ENCODE measurements around the gene NDUFV3.
A peak's percentile ranks its signal among the peaks of the same experiment; 100 is the strongest.
"Not testable (repeated sequence)": the region's sequence is repeated elsewhere in the genome, so short reads cannot be mapped to it uniquely, and the experiment has no call there.

Gene NDUFV3

DNA sequence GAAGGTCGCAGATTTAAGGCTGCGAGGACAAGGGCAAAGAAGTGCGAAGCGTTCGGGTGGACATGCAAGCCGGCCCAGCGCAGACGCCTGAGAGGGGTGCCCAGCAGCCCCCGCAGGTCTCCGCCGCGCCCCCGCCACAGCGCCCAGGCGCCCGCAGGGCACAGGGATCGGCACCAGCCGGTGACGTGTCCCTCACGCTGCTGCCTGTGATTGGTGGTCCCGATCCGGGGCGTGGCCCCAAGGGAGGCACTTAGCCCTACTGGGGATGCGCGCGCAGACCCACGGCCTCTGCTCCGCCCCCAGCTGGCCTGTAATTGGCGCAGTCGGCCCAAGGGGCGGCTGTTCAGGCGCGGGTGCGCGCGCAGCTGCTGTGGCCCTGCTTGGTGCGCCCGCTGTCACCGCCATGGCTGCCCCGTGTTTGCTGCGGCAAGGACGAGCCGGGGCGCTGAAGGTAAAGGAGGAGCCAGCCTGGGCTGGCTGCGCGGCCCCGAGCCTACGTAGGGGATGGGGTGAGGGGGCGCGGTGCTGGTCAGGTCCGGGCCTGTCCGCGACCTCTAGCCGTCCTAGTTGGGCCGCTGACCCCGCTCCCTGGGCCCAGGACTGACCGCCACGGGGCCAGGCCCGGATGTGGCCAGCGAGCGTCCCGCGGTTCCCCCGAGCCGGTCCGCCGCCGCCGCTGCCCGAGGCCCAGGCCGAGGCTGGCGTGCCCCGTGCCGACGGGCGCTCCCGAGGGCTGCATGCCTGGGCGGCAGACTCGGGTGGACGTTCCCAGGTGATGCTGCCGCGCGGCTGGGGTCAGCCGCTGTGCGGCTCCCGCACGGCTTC lies at the start of gene NDUFV3:
Gene NDUFV3, plus strand, starts transcription at position 379 of the 825 bp plus-strand sequence. Its CDS starts 25 bp downstream, at position 404.
- peak; percentile 100 for DNase-seq

DNA sequence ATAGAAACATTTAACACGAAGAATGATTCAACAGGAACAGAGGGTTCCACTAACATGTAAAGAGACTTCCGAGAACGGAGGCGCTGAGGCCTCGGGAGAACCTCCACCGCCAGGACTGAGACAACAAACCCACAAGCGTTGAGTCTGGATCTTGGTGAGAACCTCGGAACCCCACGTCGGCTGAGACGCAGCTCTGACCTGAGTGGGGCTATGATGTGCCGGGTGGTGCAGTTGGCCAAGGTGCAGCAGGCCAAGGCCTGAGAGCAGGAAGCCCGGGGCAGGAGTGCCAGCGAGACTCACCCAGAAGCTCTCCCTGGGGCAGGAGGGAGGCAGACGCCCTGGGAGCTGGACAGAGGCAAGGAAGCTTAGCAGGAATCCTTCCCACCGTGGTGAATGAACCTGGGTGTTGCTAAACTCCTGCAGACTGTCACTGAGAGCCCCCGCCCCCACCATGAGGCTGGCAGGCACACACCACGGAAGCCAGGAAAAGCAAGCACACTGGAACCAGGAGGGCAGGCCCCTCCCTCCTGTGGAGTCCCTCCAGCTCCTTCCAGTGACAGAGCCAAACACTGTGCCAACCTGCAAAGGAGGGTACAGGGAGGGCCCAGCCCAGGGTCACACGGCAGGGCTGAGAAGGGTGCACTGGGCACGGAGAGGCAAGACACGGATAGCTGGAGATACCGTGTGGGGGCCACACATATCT lies 48.5 kb upstream of the NDUFV3 start:
- no peak for DNase-seq

DNA sequence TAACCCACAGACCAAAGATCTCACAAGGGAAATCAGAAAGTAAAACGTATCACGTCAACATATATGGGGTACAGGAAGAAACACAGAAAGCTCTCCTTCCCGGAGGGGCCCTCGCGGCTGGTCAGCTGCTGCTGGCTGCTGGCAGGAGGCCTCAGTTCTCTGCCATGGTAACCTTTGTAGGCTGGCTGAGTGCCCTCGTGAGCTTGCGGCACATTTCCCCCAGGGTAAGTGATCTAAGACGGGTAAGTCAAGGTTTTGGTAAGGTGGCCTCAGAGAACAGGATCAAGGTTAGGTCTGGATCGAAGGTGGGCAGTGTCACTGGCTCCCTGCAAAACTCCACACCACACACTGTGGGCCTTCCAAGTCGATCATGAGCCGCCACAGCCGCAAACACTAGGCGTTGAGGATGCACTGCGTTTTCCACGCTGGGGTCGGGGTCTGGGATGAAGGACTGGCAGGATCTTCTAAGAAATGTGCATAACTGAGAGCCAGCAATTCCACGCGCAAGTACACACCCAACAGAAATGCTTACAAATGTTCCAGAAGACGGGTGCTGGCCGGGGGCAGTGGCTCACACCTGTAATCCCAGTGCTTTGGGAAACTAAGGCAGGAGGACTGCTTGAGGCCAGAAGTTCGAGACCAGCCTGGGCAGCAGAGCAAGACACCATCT lies 47.7 kb upstream of the NDUFV3 start:
- DNase-seq: no peak

DNA sequence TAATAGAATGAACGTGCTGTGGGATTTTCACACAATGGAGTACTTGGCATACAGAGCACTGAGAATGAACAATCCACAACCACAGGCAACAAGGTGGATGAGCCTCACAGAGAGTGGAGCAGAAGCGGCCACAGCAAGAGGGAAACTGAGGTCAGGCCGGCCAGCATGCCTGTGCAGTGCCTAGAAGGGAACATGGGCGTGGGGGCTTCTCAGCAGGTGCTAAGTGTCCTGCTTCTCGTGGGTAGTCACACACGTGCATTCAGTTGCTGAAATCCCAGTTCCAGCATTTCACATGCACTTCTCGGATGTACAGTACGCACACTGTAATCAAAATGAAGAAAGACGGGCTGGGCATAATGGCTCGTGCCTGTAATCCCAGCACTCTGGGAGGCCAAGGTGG lies 46.9 kb upstream of the NDUFV3 start:
- no peak for DNase-seq

DNA sequence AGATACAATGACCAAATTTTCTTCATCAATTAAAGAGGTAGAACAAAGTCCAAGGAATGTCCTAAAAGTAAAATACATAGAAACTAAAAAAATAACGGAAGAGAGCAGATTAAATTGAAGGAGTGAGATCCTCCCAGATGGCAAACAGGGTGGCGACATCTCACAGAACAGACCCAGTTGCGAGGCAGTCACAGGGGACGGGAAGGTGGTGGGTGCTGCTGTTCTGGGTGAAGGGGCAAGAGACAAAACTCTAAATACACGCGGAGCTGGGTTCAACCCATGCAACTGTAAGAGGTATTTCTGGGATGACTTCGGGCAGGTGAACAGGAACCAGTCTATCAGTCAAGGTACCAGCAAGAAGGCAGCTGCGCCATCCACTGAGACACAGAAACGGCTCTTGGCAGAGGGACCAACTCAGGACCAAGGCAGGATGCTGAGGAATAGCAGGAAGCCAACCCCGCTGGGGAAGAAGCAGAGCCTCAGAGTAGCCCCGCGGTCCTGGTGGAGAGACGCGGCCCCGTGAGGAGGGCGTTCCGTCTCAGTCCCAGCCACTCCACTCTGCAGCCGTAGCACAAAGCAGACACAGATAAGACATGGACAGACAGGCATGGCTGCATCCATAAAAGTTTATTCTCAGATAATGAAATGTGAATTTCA lies 45.9 kb upstream of the NDUFV3 start:
- no peak for DNase-seq

DNA sequence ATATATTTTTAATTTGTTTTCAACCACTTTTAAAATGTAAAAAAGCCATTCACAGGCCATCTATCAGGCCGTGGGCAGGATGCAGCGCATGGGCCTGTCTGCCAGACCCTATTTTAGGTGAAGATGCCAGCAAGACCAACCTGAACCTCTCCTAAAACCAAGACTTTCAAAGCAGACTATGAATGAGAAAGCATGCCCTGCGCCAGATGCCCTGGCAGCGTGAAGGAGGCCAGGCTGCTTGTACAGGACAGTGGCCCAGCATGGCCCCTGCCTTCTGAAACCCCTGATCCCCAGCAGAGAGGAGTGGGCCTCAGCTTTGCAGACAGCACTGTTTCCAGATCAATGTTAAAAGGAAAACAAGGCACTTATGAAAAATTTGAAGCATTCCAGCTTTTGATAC lies 45.4 kb upstream of the NDUFV3 start:
- no peak for DNase-seq

DNA sequence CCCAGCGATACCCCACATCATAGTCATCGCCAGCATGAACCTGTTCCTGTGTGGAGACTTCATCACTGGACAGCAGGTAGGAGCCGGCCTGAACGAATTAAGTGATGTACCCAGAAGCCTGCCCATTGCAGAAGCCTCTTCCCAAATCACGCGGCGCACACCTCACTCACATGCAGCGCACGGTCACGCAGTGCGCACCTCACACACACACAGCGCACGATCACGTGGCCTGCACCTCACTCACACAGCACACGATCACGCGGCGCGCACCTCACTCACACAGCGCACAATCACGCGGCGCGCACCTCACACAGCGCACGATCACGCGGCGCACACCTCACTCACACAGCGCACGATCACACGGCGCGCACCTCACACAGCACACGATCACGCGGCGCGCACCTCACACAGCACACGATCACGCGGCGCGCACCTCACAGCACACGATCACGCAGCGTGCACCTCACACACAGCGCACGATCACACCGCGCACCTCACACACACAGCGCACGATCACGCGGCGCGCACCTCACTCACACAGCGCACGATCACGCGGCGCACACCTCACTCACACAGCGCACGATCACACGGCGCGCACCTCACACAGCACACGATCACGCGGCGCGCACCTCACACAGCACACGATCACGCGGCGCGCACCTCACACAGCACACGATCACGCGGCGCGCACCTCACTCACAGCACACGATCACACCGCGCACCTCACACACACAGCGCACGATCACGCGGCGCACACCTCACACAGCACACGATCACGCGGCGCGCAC lies 44.8 kb upstream of the NDUFV3 start:
- not testable (repeated sequence) for DNase-seq

DNA sequence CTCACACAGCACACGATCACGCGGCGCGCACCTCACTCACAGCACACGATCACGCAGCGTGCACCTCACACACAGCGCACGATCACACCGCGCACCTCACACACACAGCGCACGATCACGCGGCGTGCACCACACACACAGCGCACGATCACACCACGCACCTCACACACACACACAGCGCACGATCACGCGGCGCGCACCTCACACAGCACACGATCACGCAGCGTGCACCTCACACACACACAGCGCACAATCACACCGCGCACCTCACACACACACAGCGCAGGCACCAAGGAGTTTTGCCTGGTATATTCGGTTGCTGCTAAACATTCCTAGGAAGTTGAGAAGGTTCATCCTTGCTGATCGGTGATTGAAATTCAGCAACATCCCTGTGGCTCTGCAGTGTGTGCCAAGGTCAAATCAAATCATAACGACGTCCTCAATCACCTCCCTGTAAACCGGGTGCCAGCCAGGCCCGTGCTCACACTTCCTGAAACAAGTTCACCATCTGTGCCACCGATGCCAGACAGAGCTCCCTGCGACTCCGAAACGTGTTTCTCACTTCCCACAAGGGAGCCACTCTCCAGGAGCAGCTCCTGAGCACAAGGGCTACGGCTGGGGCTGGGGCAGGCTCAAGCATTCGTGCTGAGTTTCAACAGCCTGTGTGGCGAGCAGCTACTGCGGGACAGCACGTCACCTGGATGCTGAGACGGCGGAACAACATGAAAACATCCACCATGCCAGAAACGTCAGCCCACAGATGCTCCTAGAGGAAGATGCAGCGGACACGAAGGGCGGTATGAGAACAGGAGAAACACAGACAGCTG lies 44.0 kb upstream of the NDUFV3 start:
- DNase-seq: no peak

DNA sequence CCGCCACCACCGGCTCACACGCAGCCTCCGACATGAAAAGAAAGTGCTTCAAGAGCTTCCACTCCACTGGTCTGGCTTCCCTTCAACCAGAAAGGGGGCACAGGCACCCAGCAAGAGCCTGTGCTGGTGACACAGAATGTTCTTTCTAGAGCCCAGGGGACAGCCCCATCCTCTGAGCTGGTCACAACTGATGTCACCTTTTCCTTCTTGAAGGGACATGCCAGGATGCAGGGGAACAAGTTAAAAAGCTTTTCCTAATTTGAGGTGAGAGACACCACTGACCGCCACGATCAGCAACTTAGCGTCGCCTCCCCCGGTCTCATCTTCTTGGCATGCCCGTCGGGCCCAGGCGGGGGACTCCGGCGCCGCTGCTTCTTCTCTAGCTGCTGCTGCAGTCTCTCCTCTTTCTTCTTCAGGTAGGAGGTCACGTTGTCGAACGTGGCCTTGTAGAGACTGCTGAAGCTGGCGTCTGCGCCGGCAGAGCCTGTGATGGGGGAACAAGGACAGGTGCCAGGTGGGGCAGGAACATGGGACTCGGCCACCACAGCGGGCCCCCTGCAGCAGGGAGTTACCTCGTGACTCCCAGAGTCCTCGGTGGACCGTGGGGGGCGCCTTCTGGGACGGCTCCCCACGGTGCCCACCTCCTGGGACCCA lies 43.2 kb upstream of the NDUFV3 start:
- no peak for DNase-seq

DNA sequence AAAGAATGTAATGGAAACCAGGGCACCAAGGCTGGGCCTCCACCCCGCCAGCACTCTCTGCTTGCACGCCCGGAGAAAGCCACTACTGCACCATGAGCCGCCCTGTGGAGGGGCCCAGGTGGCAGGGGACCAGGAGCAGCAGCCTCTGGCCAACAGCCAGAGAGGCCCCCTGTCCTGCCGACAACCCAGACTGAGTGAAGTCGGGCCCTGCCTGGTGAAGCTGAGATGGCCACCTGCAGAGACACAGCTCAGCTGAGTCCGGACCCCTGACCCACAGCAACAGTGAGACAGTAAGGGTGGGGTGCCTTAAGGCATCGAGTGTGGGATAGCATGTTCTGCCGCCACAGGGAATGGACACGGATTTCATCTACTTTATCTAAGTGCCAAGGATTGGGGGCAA lies 42.6 kb upstream of the NDUFV3 start:
- DNase-seq: no peak

DNA sequence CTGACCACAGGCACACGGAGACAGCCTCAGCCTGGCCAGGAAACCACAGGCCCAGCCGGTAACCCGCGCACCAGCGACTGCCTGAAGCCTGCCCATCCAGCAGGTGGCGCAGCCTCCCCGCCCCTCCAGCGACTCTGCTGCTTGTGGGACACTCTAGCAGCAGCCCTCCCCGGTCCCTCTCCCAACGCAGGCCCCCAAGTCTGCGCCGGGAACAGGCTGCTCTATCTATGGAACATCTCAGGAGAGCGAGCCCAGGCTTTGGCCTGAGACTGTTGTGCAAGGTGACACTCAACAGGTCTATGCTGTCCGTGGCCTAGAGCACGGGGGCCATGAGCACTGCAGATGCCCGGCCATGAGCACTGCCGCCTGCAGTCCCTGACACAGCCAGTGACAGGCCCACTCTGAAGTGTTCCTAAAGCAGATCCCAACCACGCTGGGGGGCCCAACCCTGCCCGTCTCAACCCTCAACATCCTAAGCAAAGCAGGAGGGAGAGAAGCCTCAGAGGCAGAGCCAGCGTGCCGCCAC lies 42.2 kb upstream of the NDUFV3 start:
- no peak for DNase-seq

DNA sequence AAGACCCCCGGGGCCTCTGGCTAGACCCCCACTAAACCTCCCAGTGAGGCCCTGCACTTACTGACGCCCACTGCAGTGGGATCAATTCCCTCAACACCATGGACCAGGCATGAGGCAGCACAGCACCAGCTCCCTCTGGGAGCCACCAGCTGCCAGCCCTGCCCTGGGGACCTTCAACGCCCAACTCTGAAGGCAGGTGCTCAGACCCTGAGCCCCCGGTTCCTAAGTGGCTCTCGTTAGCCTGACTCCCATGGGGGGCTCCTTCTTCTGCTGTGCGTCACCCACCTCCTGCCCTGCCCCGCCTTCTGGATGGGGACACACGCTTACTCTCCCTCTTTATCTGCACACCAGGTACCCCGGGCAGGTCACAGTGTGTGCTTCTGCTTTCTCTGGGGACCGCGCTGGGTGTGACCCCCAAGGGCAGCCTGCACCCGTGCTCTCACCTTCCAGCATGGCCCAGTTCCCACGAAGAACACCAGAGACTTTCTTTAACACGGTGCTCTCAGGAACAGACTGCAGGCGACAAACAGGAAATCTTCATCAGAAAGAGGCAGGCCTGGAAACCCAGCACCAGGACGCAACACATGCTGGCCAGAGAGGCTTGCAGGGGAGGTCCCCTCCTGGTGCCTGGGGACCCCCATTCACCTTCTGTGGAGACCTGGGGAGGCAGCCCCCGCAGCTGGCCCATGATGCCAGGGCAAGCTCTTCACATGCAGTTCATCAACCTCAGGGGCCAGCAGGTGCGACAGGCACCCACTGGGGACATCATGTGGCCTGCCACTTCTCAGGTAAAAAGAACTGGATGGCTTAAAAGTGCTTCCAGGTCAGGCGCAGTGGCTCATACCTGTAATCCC lies 41.1 kb upstream of the NDUFV3 start:
- no peak for DNase-seq

DNA sequence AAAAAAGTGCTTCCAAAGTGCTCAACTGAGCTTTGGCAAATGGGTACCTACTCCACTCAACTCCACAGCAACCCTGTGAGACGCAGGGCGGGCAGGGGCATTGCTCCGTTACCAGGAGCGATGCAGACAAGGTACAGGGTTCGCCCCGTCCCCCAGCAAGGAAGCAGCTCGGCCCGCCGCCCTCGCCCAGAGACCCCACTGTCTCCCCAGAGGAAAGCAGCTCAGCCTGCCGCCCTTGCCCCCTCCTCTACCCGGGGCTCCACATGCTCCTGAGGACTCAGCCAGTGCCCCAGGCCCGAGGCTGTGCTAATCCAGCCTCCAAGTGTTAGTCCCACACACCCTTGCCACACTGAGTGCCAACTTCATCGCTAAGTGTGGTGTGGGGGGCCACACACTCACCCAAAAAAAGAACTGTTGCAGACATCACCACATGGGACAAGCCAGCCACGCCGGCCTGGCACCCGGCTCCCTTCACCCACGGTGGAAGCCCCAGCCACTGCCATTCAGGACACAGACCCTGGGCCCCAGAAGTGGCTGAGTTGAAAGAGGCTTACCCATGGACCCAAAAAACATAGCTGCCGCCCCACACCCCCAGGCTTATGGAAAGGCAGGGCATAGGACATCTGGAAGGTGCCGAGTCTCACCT lies 40.1 kb upstream of the NDUFV3 start:
- no peak for DNase-seq

DNA sequence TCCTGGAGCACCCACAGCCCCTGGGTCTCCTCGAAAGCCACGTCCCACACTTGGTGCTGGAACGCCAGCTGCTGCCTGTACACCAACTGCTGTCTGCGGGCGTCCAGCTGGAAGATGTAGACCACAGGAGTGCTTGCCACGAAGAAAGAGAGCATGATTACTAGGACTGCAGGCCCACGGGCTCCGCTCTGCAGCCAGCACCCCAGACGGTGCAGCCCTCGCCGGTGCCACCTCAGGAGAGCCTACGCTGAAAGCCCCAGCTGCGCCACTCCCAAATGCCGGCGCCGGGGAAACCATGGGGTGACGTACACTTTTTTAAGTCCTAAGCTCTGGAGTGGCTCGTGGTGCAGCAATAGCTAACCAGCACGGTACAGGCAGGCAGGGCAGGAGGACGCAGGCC lies 39.5 kb upstream of the NDUFV3 start:
- no peak for DNase-seq

DNA sequence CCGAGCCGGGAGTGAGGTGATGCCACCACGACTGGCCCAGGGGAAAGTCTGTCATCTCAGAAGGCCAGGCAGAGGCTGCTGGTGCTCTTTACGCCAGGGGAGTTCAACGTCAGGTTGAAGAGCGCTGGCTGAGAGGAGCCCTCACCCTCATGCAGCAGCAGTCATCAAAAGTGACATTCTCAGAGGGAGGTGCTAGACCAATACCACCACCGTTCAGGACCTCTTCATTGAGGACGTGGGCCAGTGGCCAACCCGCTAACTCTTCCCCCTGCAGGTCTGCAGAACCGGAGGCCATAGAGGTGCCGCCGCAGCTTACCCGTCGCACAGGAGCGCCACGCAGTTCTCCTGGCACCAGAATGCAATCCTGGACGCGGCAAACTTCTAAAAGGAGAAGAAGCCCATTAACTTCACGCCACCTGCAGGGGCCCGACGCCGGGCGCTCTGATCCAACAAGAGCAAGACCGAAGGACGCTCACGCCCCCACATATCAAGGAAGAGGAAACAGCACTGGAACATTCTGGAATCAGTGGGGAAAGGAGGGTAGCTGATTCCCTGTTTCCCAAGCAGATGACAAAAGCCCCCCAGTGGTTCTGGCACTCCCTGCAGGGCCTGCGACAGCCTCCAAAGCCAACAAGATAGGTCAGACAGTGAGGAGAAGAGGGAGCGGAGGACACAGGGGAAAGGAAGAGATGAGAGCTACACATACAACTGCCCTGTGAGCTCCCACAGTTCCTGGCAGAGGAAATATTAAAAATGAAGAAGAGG lies 38.7 kb upstream of the NDUFV3 start:
- DNase-seq: no peak

DNA sequence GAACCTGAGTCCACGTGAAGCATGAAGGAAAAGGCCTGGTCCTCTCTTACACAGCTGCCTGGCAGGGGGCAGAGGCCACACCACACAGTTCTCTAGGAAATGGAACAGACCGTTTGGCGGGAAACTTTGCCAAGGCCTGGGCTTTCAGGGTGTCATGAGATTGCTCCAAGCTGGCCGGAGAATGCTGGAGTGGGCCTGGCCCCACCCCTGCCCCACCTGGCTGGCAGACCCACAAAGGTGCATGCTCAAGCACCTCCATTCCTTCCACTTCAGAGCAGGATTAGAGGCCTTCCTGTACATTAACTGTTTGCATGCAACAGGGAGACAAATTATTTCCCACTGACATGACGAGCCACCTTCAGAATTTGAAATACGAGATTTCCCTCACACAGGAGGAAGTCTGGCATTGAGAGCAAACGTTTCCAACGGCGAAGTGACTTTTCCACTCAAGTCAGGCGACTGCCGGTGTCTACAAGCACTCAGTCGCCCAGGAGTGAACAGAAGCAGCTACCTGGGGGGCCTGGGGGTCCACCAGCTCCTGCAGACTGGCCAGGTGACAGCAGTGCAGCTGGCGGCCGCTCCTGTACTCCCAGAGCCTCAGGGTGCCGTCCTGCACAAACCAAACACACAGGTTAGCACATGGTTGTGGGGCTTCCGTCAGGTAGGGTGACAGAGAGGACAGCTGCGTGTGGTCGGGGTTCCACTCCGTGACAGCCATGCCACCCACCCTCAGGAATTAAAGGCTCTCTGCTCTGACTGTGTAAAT lies 37.8 kb upstream of the NDUFV3 start:
- DNase-seq: no peak

DNA sequence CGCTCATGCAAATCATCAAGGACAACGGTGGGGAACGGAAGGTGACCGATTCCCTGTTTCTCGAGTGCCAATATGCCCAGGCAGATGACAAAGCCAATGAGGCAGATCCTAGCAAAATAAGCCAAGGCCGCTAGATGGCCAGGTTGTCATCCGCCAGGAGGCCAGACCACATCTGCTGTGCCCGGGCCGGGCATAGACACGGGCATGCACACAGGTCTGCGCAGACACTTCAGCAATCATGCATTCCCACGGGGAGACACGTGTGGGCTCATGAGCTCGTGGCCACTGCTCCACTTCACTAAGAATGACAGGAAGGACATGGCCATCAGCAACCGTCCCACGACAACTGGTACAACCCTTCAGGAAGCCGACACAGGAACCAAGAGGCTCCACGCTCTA lies 37.2 kb upstream of the NDUFV3 start:
- DNase-seq: no peak

DNA sequence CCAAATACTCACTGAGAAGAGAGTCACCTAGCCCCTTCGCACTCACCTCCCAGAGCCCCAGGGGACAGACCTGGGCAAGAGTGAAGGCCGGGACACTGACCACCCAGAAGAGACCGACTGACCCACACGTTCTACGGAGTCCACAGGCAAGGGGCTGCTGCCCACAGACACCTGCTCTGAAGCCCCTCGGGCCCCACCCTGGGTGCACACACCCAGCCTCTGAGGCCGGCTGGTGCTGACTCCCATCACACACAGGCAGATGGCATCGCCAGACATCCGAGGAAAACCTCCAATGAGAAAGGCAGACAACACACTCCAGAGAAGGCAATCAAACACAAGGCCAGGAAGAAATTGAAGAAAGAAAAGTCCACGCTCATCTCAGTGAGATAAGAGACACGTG lies 35.9 kb upstream of the NDUFV3 start:
- no peak for DNase-seq
